ENCODE measurements around the gene GRP. TPM values are rescaled to one million over a fixed set of nuclear protein-coding genes. Genes with fewer than 3 reads are reported as not detected.
A peak's percentile ranks its signal among the peaks of the same experiment; 100 is the strongest.

GRP gene
- polyA plus RNA-seq (2011; rRNA removed) (not detected in 2 replicates), polyA minus RNA-seq (2011; rRNA and poly(A)+ RNA removed) (not detected in 2 replicates)

- ChIA-PET POLR2A (no interaction called here), CTCF (no interaction called here)
- no peak for TF ChIP-seq CTCF (IDR thresholded peaks at IDR 0.05; ENCODE audit: low read depth, low read length)
- DNase-seq (ENCODE audit: low read depth, low spot score) = no peak
- H3K27me3 ChIP-seq (ENCODE audit: control insufficient read depth, insufficient read depth, low read length) = peaks cover 78% of the 10 kb centered on the region
- H3K27ac ChIP-seq (ENCODE audit: low read depth, low read length) = no peak within 1 kb of the TSS
- no peaks in the 10 kb centered on the region for H3K9me3 ChIP-seq (ENCODE audit: control insufficient read depth, insufficient read depth, low read length)
- no peak within 1 kb of the TSS for H3K4me3 ChIP-seq (ENCODE audit: low read depth, low read length)
Observed at GRCh38 chr18:59219672-59220163, at the start of gene GRP. Gene GRP (plus strand): TSS chr18:59220158. CDS start chr18:59220266, 108 bp downstream.

GRCh38 chr18:59172664-59173249 is 47.2 kb upstream of the GRP start:
- ChIA-PET CTCF (interaction anchor here (0.7 kb wide), 1 partner anchor 816 kb away, joined by 3 read pairs; no protein-coding TSS in a partner anchor), POLR2A (no interaction called here)
- Histone ChIP-seq H3K4me3 (ENCODE audit: low read depth, low read length) (no peak overlapping the region), H3K9me3 (ENCODE audit: control insufficient read depth, insufficient read depth, low read length) (no peaks in the 10 kb centered on the region), H3K27me3 (ENCODE audit: control insufficient read depth, insufficient read depth, low read length) (peaks cover 6% of the 10 kb centered on the region), H3K27ac (ENCODE audit: low read depth, low read length) (no peak overlapping the region)
- no peak for TF ChIP-seq CTCF (IDR thresholded peaks at IDR 0.05; ENCODE audit: low read depth, low read length)
- DNase-seq (ENCODE audit: low read depth, low spot score) = no peak

GRCh38 chr18:59177485-59177884 is 42.5 kb upstream of the GRP start:
- POLR2A ChIA-PET = no interaction called here

GRCh38 chr18:59180150-59180845 is 39.7 kb upstream of the GRP start:
- no peak overlapping the region for H3K27ac ChIP-seq (ENCODE audit: low read depth, low read length)
- ChIA-PET POLR2A (no interaction called here), CTCF (no interaction called here)

More at GRCh38 chr18:59177485-59177884, 42.5 kb upstream of the GRP start:
- CTCF ChIA-PET = interaction anchor here (0.6 kb wide), 1 partner anchor 131 kb away, joined by 12 read pairs; no protein-coding TSS in a partner anchor
- no peaks in the 10 kb centered on the region for H3K9me3 ChIP-seq (ENCODE audit: control insufficient read depth, insufficient read depth, low read length)
- no peak overlapping the region for H3K27ac ChIP-seq (ENCODE audit: low read depth, low read length)
- no peak for TF ChIP-seq CTCF (IDR thresholded peaks at IDR 0.05; ENCODE audit: low read depth, low read length)
- no peak overlapping the region for H3K4me3 ChIP-seq (ENCODE audit: low read depth, low read length)
- DNase-seq (ENCODE audit: low read depth, low spot score) = no peak
- H3K27me3 ChIP-seq (ENCODE audit: control insufficient read depth, insufficient read depth, low read length) = peaks cover 9% of the 10 kb centered on the region

More at GRCh38 chr18:59180150-59180845, 39.7 kb upstream of the GRP start:
- H3K4me3 ChIP-seq (ENCODE audit: low read depth, low read length) = no peak overlapping the region
- peaks cover 9% of the 10 kb centered on the region for H3K27me3 ChIP-seq (ENCODE audit: control insufficient read depth, insufficient read depth, low read length)
- H3K9me3 ChIP-seq (ENCODE audit: control insufficient read depth, insufficient read depth, low read length) = no peaks in the 10 kb centered on the region
- peak; percentile 8 for DNase-seq (ENCODE audit: low read depth, low spot score)
- no peak for TF ChIP-seq CTCF (IDR thresholded peaks at IDR 0.05; ENCODE audit: low read depth, low read length)
